Peyer's patch (tissue), 4 donors: ENCODE results near the gene GRIK3. TPM values are rescaled to one million over a fixed set of nuclear protein-coding genes. Genes with fewer than 3 reads are reported as not detected.

Experiments
- DNase-seq, 3 donors: peaks; one replicate each; pipeline ENCODE4 v3.0.0-alpha.2; 2017 to 2019
- H3K27ac ChIP-seq, 4 donors: fragments of 200-600 bp; sonication (generic); one replicate each; pipeline ENCODE4 v1.5.1; 2016 to 2019
- H3K27me3 ChIP-seq, 2 donors: fragments of 200-600 bp; sonication (generic); one replicate each; pipeline ENCODE4 v1.5.1; 2019
- H3K36me3 ChIP-seq, 3 donors: fragments of 200-600 bp; sonication (generic); one replicate each; pipeline ENCODE4 v1.5.1; 2016 to 2019
- H3K4me1 ChIP-seq, 4 donors: fragments of 200-600 bp; sonication (generic); one replicate each; pipeline ENCODE4 v1.5.1; 2016 to 2019
- H3K4me3 ChIP-seq, 4 donors: fragments of 200-600 bp; sonication (generic); 1 replicate in 3 of 4; 2 replicates in 1 of 4; pipeline ENCODE4 v1.5.1; 2016 to 2019; ENCODE audit warnings: mild to moderate bottlenecking in 1 of 4
- H3K9me3 ChIP-seq, 4 donors: fragments of 200-600 bp; sonication (generic); one replicate each; pipeline ENCODE4 v1.5.1; 2016 to 2019; ENCODE audit warnings: mild to moderate bottlenecking in 1 of 4
- CTCF ChIP-seq, 6 experiments: fragments of 450-650 bp in 4 of 6; fragments of 200-600 bp in 2 of 6; sonication (generic) in 1 of 6; IDR thresholded peaks; one replicate each; pipeline ENCODE4 v1.5.1; 2017 to 2019; ENCODE audit warnings: antibody characterized with exemption in 6 of 6, mild to moderate bottlenecking in 3 of 6, moderate library complexity in 1 of 6
- POLR2A ChIP-seq, 2 donors: fragments of 450-650 bp; IDR thresholded peaks; one replicate each; pipeline ENCODE4 v1.5.1; 2017; ENCODE audit warnings: antibody characterized with exemption in 2 of 2, mild to moderate bottlenecking in 2 of 2, moderate library complexity in 2 of 2
- total RNA-seq, 4 donors: library from RNA; depleted of rRNA; stranded (reverse); fragments of >200 nt; gene quantifications; one replicate each; pipeline ENCODE4 v1.1.0, GENCODE V29; 2016

GRIK3 gene
- total RNA-seq, 4 donors from 2014 or later, result 0.18 to 0.83 (median 0.62) TPM

- H3K4me1 ChIP-seq, result no peaks in the 10 kb centered on the region
- H3K27ac ChIP-seq, result no peak overlapping the region
- H3K36me3 ChIP-seq, result no peaks in the 10 kb centered on the region
- no peaks in the 10 kb centered on the region for H3K9me3 ChIP-seq
- no peaks in the 10 kb centered on the region for H3K27me3 ChIP-seq
- TF ChIP-seq POLR2A (IDR thresholded peaks at IDR 0.05) (no peak), CTCF (IDR thresholded peaks at IDR 0.05) (no peak)
- no peak for DNase-seq
- H3K4me3 ChIP-seq, result no peak overlapping the region
Measured at GRCh38 chr1:37055631-37056030, 21.3 kb upstream of the GRIK3 start.

GRCh38 chr1:37053173-37053572 is 18.9 kb upstream of the GRIK3 start:
- Histone ChIP-seq H3K27me3 (no peaks in the 10 kb centered on the region), H3K4me1 (no peaks in the 10 kb centered on the region), H3K9me3 (no peaks in the 10 kb centered on the region), H3K4me3 (no peak overlapping the region), H3K36me3 (no peaks in the 10 kb centered on the region), H3K27ac (no peak overlapping the region)
- TF ChIP-seq POLR2A (IDR thresholded peaks at IDR 0.05) (no peak), CTCF (IDR thresholded peaks at IDR 0.05) (no peak)
- DNase-seq, result no peak

DNA sequence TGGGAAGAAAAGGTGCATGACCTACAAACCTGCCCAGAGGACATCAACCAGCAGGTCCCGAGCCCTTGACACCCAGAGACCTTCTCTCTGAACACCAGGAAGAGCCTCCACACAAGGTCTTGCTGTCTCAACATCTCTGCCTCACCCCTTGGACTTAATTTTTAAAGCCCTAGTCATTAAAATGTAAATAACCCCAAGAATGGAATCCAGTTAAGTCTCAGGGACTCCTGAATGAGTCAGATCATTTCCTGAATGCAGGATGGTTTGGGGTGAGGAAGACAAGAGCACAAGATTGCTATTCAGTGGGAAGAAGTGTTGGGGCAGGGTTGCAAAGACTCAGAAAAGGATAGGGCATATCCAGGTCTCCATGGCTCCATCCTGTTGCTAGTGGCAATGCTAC is 17.8 kb upstream of the GRIK3 start:
- no peaks in the 10 kb centered on the region for H3K4me1 ChIP-seq
- H3K36me3 ChIP-seq, result no peaks in the 10 kb centered on the region
- no peak overlapping the region for H3K4me3 ChIP-seq
- no peak for DNase-seq
- no peak overlapping the region for H3K27ac ChIP-seq
- no peaks in the 10 kb centered on the region for H3K27me3 ChIP-seq
- TF ChIP-seq POLR2A (IDR thresholded peaks at IDR 0.05) (no peak), CTCF (IDR thresholded peaks at IDR 0.05) (no peak)
- no peaks in the 10 kb centered on the region for H3K9me3 ChIP-seq

- H3K27ac ChIP-seq, result no peak overlapping the region
- TF ChIP-seq CTCF (IDR thresholded peaks at IDR 0.05) (no peak), POLR2A (IDR thresholded peaks at IDR 0.05) (no peak)
- no peaks in the 10 kb centered on the region for H3K27me3 ChIP-seq
- no peak overlapping the region for H3K4me3 ChIP-seq
- DNase-seq, result no peak
- H3K4me1 ChIP-seq, result no peaks in the 10 kb centered on the region
- no peaks in the 10 kb centered on the region for H3K9me3 ChIP-seq
- no peaks in the 10 kb centered on the region for H3K36me3 ChIP-seq
Measured at GRCh38 chr1:37051346-37051745, 17.0 kb upstream of the GRIK3 start.

GRCh38 chr1:37047542-37047941 is 13.2 kb upstream of the GRIK3 start:
- TF ChIP-seq CTCF (IDR thresholded peaks at IDR 0.05), result no peak
- no peak for DNase-seq
- no peaks in the 10 kb centered on the region for H3K36me3 ChIP-seq
- H3K27me3 ChIP-seq, result no peaks in the 10 kb centered on the region
- H3K4me3 ChIP-seq, result no peak overlapping the region
- no peaks in the 10 kb centered on the region for H3K9me3 ChIP-seq
- H3K4me1 ChIP-seq, result no peaks in the 10 kb centered on the region
- no peak overlapping the region for H3K27ac ChIP-seq

GRCh38 chr1:37043101-37043500 is 8.8 kb upstream of the GRIK3 start:
- Histone ChIP-seq H3K4me1 (no peaks in the 10 kb centered on the region), H3K27ac (no peak overlapping the region), H3K9me3 (no peaks in the 10 kb centered on the region), H3K27me3 (peaks cover 0 to 5% of the 10 kb centered on the region in 2 donors), H3K36me3 (no peaks in the 10 kb centered on the region), H3K4me3 (no peak overlapping the region)
- DNase-seq, result no peak
- no peak for TF ChIP-seq POLR2A (IDR thresholded peaks at IDR 0.05)
